Rectal smooth muscle tissue (tissue), 1 donor: Measurements from ENCODE around the gene TNRC6C.

ENCODE experiments used
- H3K27ac ChIP-seq: one replicate; pipeline ENCODE4 v1.7.0; 2013; ENCODE audit warnings: low read depth, low read length, inconsistent platforms
- H3K27me3 ChIP-seq: one replicate; pipeline ENCODE4 v1.7.0; 2013; ENCODE audit warnings: low read length; ENCODE audit not compliant: control insufficient read depth, insufficient read depth
- H3K36me3 ChIP-seq: one replicate; pipeline ENCODE4 v1.7.0; 2013; ENCODE audit warnings: low read length; ENCODE audit not compliant: control insufficient read depth, insufficient read depth
- H3K4me1 ChIP-seq: one replicate; pipeline ENCODE4 v1.7.0; 2013; ENCODE audit warnings: low read length; ENCODE audit not compliant: control insufficient read depth, insufficient read depth
- H3K4me3 ChIP-seq: one replicate; pipeline ENCODE4 v1.7.0; 2013; ENCODE audit warnings: low read length
- H3K9ac ChIP-seq: one replicate; pipeline ENCODE4 v1.7.0; 2013; ENCODE audit warnings: low read length

Gene TNRC6C

GRCh38 chr17:78096093-78096492, 137.6 kb downstream of the TNRC6C start:
- H3K27ac ChIP-seq, result no peak overlapping the region
- H3K4me1 ChIP-seq, result no peaks in the 10 kb centered on the region
- H3K4me3 ChIP-seq, result no peak overlapping the region
- H3K36me3 ChIP-seq, result peaks cover 45% of the 10 kb centered on the region
- H3K27me3 ChIP-seq, result no peaks in the 10 kb centered on the region
- no peak overlapping the region for H3K9ac ChIP-seq

DNA sequence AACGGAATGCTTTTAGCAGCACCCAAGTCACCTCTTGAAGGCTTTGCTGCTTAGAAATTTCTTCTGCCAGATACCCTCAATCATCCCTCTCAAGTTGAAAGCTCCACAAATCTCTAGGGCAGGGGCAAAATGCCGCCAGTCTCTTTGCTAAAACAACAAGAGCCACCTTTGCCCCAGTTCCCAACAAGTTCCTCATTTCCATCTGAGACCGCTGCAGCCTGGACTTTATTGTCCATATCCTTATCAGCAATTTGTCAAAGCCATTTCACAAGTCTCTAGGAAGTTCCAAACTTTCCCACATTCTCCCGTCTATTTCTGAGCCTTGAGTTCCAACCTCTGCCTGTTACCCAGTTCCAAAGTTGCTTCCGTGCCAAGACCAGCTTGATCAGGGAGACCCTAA, 142.6 kb downstream of the TNRC6C start:
- Histone ChIP-seq H3K4me3 (no peak overlapping the region), H3K36me3 (peaks cover 21% of the 10 kb centered on the region), H3K4me1 (peaks cover 2% of the 10 kb centered on the region), H3K27ac (no peak overlapping the region), H3K27me3 (no peaks in the 10 kb centered on the region), H3K9ac (no peak overlapping the region)

- peaks cover 21% of the 10 kb centered on the region for H3K36me3 ChIP-seq
- H3K4me1 ChIP-seq, result peaks cover 2% of the 10 kb centered on the region
- H3K9ac ChIP-seq, result no peak overlapping the region
- no peaks in the 10 kb centered on the region for H3K27me3 ChIP-seq
- no peak overlapping the region for H3K27ac ChIP-seq
- H3K4me3 ChIP-seq, result no peak overlapping the region
Observed at GRCh38 chr17:78101542-78101941, 143.0 kb downstream of the TNRC6C start.

DNA sequence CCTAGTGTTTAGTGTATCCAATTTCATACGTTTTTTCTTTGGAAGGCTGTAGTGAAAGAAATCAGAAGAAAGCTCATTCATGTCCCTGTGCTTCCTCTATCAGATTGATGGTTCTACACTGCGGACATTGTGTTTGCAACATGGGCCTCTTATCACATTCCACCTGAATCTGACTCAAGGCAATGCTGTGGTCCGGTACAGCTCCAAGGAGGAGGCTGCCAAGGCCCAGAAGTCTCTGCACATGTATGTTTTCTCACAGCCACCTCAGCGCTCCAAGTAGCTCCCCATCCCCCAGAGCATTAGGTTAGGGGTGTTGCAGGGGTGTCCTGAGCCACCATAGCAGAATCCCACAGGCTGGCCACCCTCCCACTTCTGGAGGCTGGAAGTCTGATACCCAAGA, 144.8 kb downstream of the TNRC6C start:
- peaks cover 11% of the 10 kb centered on the region for H3K36me3 ChIP-seq
- peaks cover 2% of the 10 kb centered on the region for H3K4me1 ChIP-seq
- no peak overlapping the region for H3K9ac ChIP-seq
- H3K27ac ChIP-seq, result no peak overlapping the region
- H3K27me3 ChIP-seq, result no peaks in the 10 kb centered on the region
- H3K4me3 ChIP-seq, result no peak overlapping the region

DNA sequence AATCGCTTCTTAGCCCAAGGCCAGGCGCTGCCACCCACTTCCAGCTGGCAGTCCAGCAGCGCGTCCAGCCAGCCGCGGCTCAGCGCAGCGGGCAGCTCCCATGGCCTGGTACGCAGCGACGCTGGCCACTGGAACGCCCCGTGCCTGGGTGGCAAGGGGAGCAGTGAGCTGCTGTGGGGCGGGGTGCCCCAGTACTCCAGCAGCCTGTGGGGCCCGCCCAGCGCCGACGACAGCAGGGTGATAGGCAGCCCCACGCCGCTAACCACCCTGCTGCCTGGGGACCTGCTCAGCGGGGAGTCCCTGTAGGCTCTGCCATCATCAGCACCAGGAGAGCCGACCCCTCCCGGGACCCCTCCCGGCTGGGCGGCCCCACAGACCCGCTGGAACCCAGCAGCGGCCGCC, 146.0 kb downstream of the TNRC6C start:
- H3K27ac ChIP-seq, result no peak overlapping the region
- H3K9ac ChIP-seq, result no peak overlapping the region
- peaks cover 2% of the 10 kb centered on the region for H3K4me1 ChIP-seq
- H3K27me3 ChIP-seq, result no peaks in the 10 kb centered on the region
- H3K4me3 ChIP-seq, result no peak overlapping the region
- H3K36me3 ChIP-seq, result peaks cover 6% of the 10 kb centered on the region

- no peak overlapping the region for H3K9ac ChIP-seq
- no peak overlapping the region for H3K4me3 ChIP-seq
- H3K36me3 ChIP-seq, result peaks cover 2% of the 10 kb centered on the region
- H3K4me1 ChIP-seq, result peaks cover 2% of the 10 kb centered on the region
- no peak overlapping the region for H3K27ac ChIP-seq
- H3K27me3 ChIP-seq, result no peaks in the 10 kb centered on the region
Observed at GRCh38 chr17:78105101-78105500, 146.6 kb downstream of the TNRC6C start.

DNA sequence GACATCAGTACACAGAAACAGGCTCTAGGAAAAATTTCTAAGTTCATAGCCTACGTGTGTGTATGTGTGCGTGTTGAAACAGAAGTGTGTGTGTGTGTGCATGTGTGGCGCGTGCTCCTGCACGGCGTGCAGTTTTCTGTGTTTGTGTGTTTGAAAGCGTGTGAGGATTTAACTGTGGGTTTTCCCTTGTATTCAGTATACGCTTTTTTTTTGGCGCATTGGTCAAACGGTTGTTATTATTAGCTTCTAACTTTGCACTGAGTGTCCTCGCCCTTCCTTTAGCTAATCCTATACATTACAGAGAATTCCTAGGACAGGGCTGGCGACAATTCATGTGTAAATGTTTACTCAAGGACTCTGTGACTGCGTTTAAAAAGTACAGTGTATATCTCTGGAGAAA, 147.0 kb downstream of the TNRC6C start:
- H3K36me3 ChIP-seq, result peaks cover 2% of the 10 kb centered on the region
- H3K9ac ChIP-seq, result no peak overlapping the region

DNA sequence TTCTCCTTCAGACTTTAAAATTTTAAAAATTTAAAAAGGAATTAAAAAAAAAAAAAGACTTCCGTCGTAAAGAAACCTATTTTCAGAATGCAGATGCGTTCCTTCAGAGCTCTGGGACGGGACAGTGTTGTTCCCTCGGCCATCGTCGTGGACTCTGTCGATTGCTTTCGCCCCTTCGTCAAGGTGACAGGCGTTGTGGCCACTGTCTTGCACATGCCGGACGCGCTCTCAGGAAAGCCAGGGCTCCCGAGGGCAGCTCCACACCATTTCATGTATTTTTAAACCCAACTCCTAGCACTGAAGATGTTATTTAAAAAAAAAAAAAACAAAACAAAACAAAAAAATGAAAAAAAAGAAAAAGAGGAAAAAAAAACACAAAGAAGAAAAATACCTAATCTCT, 147.7 kb downstream of the TNRC6C start:
- Histone ChIP-seq H3K27ac (no peak overlapping the region), H3K4me1 (peaks cover 2% of the 10 kb centered on the region), H3K27me3 (no peaks in the 10 kb centered on the region), H3K4me3 (no peak overlapping the region), H3K36me3 (peaks cover 2% of the 10 kb centered on the region), H3K9ac (no peak overlapping the region)

More for the DNA sequence above, 147.0 kb downstream of the TNRC6C start:
- Histone ChIP-seq H3K27ac (no peak overlapping the region), H3K27me3 (no peaks in the 10 kb centered on the region), H3K4me1 (peaks cover 2% of the 10 kb centered on the region), H3K4me3 (no peak overlapping the region)

DNA sequence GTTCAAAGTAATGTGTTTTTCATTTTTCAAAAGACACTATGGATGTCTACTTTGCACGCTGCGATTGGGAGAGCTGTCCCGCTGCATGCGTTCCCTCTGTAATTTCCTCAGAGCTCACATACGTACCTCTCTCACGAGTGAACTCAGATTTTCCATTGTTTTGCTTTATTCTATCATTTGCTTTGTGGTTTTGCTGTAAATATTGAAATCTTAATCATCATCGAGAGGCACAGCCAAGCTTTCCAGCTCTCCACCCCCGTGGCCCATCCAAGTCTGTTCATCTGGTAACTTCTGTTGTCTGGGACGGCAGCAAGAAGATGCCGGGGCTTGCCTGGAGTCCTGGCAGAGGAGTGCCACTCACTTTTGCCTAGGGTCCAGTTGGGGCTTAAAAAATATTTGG, 149.0 kb downstream of the TNRC6C start:
- H3K36me3 ChIP-seq, result peaks cover 2% of the 10 kb centered on the region
- peaks cover 2% of the 10 kb centered on the region for H3K4me1 ChIP-seq
- no peak overlapping the region for H3K9ac ChIP-seq
- no peak overlapping the region for H3K4me3 ChIP-seq
- no peaks in the 10 kb centered on the region for H3K27me3 ChIP-seq
- H3K27ac ChIP-seq, result no peak overlapping the region

DNA sequence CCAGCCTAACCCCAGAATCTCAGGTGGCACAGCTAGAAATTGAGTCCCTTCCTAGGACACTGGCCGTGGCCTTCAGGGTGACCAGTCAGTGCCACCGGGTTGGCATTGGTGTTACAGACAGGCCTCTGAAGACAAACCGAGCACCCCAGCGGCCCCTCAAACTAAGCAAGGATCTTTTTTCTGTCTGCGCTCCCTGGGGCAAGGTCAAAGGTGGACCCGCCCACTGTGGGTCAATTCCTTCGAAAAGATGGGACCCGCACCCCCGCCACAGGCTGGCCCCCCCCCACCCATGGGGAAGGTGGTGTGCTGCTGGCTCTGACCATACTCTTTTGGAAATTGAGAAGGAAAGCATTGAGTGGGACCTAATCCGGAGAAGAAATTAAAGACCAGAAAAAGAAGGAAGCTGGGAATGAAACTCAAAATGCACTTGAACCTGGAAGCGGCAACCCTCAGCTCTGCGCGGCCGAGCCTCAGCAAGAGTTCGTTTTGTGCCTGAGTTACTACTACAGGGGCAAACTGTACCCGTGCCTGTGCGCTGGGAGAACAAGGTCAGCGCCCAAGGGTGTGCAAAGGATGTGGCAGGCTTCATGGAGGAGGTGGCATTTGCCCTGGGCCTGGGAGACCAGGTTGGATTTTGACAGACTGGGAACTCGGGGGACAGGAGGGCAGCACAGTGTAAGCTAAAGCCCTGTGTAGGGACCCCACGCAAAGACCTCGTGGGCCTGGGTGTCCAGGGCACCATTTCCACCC, 149.6 kb downstream of the TNRC6C start:
- Histone ChIP-seq H3K4me1 (peaks cover 2% of the 10 kb centered on the region), H3K9ac (no peak overlapping the region), H3K4me3 (no peak overlapping the region), H3K27me3 (no peaks in the 10 kb centered on the region), H3K36me3 (peaks cover 2% of the 10 kb centered on the region), H3K27ac (no peak overlapping the region)

- Histone ChIP-seq H3K36me3 (peaks cover 2% of the 10 kb centered on the region), H3K4me3 (no peak overlapping the region), H3K27ac (no peak overlapping the region), H3K4me1 (peaks cover 2% of the 10 kb centered on the region), H3K27me3 (no peaks in the 10 kb centered on the region), H3K9ac (no peak overlapping the region)
Observed at GRCh38 chr17:78108726-78109488, 150.4 kb downstream of the TNRC6C start.

GRCh38 chr17:78109489-78109761, 150.9 kb downstream of the TNRC6C start:
- Histone ChIP-seq H3K36me3 (no peaks in the 10 kb centered on the region), H3K27ac (no peak overlapping the region), H3K4me3 (no peak overlapping the region), H3K4me1 (peaks cover 2% of the 10 kb centered on the region), H3K27me3 (no peaks in the 10 kb centered on the region), H3K9ac (no peak overlapping the region)
